ENCODE data around the gene HIC2.
"Not testable (repeated sequence)": the region's sequence is repeated elsewhere in the genome, so short reads cannot be mapped to it uniquely, and the experiment has no call there.

GRCh38 chr22:21442646-21443045 is 25.5 kb downstream of the HIC2 start:
- TF ChIP-seq, protein P1, sequence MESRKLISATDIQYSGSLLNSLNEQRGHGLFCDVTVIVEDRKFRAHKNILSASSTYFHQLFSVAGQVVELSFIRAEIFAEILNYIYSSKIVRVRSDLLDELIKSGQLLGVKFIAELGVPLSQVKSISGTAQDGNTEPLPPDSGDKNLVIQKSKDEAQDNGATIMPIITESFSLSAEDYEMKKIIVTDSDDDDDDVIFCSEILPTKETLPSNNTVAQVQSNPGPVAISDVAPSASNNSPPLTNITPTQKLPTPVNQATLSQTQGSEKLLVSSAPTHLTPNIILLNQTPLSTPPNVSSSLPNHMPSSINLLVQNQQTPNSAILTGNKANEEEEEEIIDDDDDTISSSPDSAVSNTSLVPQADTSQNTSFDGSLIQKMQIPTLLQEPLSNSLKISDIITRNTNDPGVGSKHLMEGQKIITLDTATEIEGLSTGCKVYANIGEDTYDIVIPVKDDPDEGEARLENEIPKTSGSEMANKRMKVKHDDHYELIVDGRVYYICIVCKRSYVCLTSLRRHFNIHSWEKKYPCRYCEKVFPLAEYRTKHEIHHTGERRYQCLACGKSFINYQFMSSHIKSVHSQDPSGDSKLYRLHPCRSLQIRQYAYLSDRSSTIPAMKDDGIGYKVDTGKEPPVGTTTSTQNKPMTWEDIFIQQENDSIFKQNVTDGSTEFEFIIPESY (IDR thresholded peaks at IDR 0.05; ENCODE audit: borderline replicate concordance, low read depth) = not testable (repeated sequence)
- not testable (repeated sequence) for TF ChIP-seq POLR2AphosphoS5 (IDR thresholded peaks at IDR 0.05; ENCODE audit: low read depth, low read length); TAF1 (IDR thresholded peaks at IDR 0.05; ENCODE audit: borderline replicate concordance, low read depth, low read length); EZH2phosphoT487 (IDR thresholded peaks at IDR 0.05; ENCODE audit: borderline replicate concordance, low read depth); EP300 (IDR thresholded peaks at IDR 0.05; ENCODE audit: borderline replicate concordance in 1 of 2, low read depth in 1 of 2, low read length in 1 of 2); FOXM1 (IDR thresholded peaks at IDR 0.05; ENCODE audit: low read depth); SMC3 (IDR thresholded peaks at IDR 0.05; ENCODE audit: low read depth, low read length); REST (IDR thresholded peaks at IDR 0.05; ENCODE audit: low read depth, low read length); MXI1 (IDR thresholded peaks at IDR 0.05; ENCODE audit: low read depth, low read length); GABPA (IDR thresholded peaks at IDR 0.05; ENCODE audit: low read depth); YY1 (IDR thresholded peaks at IDR 0.05; ENCODE audit: low read depth); RXRA (IDR thresholded peaks at IDR 0.05; ENCODE audit: borderline replicate concordance, low read depth); SIN3A (IDR thresholded peaks at IDR 0.05; ENCODE audit: borderline replicate concordance, low read depth, low read length)
- TF ChIP-seq, protein P2, sequence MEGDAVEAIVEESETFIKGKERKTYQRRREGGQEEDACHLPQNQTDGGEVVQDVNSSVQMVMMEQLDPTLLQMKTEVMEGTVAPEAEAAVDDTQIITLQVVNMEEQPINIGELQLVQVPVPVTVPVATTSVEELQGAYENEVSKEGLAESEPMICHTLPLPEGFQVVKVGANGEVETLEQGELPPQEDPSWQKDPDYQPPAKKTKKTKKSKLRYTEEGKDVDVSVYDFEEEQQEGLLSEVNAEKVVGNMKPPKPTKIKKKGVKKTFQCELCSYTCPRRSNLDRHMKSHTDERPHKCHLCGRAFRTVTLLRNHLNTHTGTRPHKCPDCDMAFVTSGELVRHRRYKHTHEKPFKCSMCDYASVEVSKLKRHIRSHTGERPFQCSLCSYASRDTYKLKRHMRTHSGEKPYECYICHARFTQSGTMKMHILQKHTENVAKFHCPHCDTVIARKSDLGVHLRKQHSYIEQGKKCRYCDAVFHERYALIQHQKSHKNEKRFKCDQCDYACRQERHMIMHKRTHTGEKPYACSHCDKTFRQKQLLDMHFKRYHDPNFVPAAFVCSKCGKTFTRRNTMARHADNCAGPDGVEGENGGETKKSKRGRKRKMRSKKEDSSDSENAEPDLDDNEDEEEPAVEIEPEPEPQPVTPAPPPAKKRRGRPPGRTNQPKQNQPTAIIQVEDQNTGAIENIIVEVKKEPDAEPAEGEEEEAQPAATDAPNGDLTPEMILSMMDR (IDR thresholded peaks at IDR 0.05) = not testable (repeated sequence)
